GM13977 (cell line): ENCODE measurements around the gene SESN1.
A peak's percentile ranks its signal among the peaks of the same experiment; 100 is the strongest.

Source experiments
- DNase-seq: peaks from one replicate; pipeline ENCODE4 v3.0.0; 2012; ENCODE audit warnings: low spot score
- in situ Hi-C: fragments of 300-500 bp; cut with MboI; formaldehyde crosslinking; loops from one replicate; pipeline ENCODE4 v1.12.0; 2022; ENCODE audit warnings: low sequenced_read_pairs, low pct_unique_long_range_greater_than_20kb, mixed read lengths, inconsistent platforms; ENCODE audit not compliant: unreplicated experiment
- TF ChIP-seq, protein P1 (sequence below): IDR thresholded peaks from 2 replicates; pipeline ENCODE4 v1.5.1; 2012; ENCODE audit warnings: mild to moderate bottlenecking, control low read depth; ENCODE audit not compliant: insufficient read depth; ENCODE audit errors: extremely low read depth, missing control alignments

SESN1 gene

DNA sequence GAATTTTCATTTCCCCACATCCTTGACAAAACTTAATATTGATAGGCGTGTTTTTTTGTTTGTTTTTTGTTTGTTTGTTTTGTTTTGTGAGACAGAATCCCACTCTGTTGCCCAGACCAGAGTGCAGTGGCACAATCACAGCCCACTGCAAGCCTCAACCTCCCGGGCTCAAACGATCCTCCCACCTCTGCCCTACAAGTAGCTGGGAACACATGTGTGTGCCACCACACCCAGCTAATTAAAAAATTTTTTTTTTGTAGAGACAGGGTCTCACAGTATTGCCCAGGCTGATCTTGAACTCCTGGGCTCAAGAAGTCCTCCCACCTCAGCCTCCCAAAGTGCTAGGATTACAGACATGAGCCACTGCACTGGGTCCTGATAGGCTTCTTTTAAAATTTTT, 9.9 kb upstream of the SESN1 start:
- TF ChIP-seq, protein P1, sequence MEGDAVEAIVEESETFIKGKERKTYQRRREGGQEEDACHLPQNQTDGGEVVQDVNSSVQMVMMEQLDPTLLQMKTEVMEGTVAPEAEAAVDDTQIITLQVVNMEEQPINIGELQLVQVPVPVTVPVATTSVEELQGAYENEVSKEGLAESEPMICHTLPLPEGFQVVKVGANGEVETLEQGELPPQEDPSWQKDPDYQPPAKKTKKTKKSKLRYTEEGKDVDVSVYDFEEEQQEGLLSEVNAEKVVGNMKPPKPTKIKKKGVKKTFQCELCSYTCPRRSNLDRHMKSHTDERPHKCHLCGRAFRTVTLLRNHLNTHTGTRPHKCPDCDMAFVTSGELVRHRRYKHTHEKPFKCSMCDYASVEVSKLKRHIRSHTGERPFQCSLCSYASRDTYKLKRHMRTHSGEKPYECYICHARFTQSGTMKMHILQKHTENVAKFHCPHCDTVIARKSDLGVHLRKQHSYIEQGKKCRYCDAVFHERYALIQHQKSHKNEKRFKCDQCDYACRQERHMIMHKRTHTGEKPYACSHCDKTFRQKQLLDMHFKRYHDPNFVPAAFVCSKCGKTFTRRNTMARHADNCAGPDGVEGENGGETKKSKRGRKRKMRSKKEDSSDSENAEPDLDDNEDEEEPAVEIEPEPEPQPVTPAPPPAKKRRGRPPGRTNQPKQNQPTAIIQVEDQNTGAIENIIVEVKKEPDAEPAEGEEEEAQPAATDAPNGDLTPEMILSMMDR, result no peak
- in situ Hi-C loops, result no loop called here
- DNase-seq, result no peak

DNA sequence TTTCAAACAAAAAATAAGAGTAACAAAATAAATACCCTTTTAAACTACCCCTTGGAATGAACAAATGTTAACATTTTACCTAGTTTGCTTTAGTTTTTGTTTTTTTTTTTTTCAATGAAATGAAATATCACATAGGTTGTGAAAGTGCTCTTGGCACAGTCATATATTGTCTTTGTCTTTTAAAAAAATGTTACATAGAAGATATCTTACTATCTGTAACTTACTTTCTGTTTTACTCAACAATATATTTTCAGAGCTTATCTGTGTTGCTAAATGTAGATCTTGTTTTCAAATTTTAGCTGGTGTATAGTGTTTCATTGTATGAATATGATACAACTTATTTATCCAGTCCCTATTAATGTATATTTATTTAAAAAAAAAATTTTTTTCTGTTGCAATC, 9.3 kb upstream of the SESN1 start:
- peak; percentile 30 for DNase-seq
- TF ChIP-seq, protein P1, result no peak
- in situ Hi-C loops, result no loop called here

DNA sequence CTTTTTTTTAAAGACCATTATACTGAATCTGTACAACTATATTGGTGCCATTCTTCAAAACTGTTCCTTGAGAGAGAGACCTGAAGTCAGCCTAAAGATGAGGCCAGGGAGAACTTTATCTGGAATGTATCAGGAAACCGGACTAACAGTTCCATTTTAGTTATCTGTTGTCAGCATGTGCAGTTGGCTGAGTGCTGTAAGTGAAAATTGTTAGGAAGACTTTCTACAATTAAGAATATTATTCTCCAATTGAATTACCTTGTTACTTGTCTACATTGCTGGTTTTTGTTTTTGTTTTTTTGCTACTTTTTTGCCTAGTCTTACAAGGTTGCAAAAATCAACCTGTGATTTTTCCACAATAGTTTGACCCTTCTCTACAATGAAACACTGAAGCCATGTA, 8.1 kb upstream of the SESN1 start:
- in situ Hi-C loops, result no loop called here

DNA sequence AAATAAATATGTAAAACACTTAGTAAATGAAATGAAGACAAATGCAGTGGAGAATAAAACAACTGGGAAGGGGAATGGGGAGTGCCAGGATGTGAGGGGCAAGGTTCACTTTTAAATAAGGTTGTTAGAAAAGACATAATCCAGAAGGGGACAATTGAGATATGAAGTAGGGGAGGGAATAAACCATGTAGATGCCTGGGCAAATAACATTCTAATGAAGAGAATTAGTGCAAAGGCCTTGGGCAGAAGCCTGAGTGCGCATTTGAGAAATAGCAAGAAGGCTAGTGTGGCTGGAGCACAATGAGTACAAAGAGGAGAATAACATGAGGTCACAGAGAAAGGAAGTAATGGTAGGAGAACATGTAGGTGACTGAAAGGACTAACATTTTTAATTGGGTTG, 3.0 kb upstream of the SESN1 start:
- TF ChIP-seq, protein P1, result no peak
- no peak for DNase-seq
- in situ Hi-C loops, result no loop called here

More for the DNA sequence above, 8.1 kb upstream of the SESN1 start:
- DNase-seq, result no peak
- TF ChIP-seq, protein P1, result no peak

DNA sequence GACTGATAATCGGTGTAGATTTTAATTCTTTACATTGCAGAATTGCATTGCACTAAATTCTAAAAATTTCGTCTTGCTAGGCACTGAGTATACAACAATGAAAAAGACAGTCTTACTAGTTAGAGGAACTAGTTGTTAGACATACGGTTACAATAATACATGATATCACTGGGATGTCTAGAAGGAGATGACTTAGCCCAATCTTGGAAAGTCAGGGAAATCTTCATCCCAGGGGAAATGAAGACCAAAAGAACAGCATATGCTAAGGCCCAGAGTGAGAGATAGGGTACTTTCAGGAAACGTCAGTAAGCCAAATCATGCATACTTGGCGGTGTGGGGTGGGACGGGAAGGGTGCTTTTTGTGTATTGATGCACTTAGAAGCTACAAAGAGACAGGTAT, 1.6 kb upstream of the SESN1 start:
- no peak for DNase-seq
- TF ChIP-seq, protein P1, result no peak
- in situ Hi-C loops, result no loop called here

DNA sequence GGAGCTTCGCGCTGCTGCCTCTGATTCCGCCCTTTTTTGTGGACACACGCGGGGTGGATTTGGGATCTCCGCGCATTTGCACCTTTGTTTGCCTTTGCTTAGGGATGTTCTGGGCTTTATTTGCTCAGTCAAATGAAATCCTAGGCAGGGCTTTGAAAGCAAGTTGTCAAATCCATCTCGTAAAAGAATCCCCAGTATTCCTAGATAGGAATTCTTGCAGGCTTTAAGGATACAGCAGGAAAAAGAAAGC, 1.1 kb upstream of the SESN1 start:
- in situ Hi-C loops, result no loop called here
- no peak for DNase-seq
- TF ChIP-seq, protein P1, result no peak
